Measurements from ENCODE around the gene OR7A17.

DNA sequence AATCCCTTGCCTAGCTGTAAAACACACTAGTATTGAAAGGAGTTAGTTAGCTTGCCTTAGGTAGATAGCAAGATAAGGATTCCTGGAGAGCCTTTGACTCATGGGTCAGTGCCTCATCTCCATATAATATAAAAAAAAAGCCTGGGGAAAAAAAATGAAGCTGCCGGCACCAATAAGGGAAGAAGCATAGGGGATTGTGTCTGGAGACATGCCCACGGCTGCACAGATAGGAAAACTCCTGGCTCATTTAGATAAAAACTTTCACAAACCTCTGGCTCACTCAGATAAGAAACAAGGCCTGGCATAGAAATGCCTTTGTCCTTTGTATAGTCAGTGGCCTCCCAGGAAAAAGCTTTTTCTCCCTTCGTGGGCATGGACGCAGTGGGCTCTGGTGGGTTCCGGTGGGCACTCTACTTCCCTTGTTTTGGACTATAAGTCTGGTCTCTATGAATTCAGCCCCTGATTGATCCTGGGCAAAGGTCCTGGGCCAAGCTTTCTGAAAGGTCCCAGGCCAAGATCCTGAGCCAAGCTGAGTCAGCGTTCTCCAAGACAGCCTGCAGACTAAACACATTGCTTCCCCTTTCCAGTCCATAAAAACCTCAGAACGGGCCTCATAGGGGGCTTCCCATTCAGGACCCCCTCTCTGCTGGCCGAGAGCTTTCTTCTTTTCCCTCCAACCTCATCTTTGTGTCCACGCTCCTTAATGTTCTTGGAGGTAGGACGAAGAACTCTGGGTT, 4.9 kb upstream of the OR7A17 start:
- TF ChIP-seq, protein P1, sequence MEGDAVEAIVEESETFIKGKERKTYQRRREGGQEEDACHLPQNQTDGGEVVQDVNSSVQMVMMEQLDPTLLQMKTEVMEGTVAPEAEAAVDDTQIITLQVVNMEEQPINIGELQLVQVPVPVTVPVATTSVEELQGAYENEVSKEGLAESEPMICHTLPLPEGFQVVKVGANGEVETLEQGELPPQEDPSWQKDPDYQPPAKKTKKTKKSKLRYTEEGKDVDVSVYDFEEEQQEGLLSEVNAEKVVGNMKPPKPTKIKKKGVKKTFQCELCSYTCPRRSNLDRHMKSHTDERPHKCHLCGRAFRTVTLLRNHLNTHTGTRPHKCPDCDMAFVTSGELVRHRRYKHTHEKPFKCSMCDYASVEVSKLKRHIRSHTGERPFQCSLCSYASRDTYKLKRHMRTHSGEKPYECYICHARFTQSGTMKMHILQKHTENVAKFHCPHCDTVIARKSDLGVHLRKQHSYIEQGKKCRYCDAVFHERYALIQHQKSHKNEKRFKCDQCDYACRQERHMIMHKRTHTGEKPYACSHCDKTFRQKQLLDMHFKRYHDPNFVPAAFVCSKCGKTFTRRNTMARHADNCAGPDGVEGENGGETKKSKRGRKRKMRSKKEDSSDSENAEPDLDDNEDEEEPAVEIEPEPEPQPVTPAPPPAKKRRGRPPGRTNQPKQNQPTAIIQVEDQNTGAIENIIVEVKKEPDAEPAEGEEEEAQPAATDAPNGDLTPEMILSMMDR (conservative IDR thresholded peaks at IDR 0.05 in 1 of 2, IDR thresholded peaks at IDR 0.05 in 1 of 2; ENCODE audit: low read depth in 1 of 2, low read length in 2 of 2), result no peak
- TF ChIP-seq EZH2 (IDR thresholded peaks at IDR 0.05; ENCODE audit: low read length, missing control alignments), result no peak
